B cell (primary cell): ENCODE results near the gene ITPR2. TPM values are rescaled to one million over a fixed set of nuclear protein-coding genes. Genes with fewer than 3 reads are reported as not detected.

Source experiments
- ATAC-seq: fragments of 200-7000 bp; cut with Tn5 transposase; one replicate; pipeline ENCODE4 v1.10.0; 2021; ENCODE audit warnings: low read depth, mild to moderate bottlenecking, moderate number of reproducible peaks, moderate library complexity
- CTCF ChIA-PET: fragments of 350-600 bp; sonication (Branson Sonifier 250); formaldehyde crosslinking; loops from one replicate; lab custom pipeline; 2021; ENCODE audit warnings: antibody characterized with exemption, inconsistent platforms; lab: Charles Lee
- POLR2A ChIA-PET: fragments of 350-600 bp; sonication (Branson Sonifier 250); formaldehyde crosslinking; loops from one replicate; lab custom pipeline; 2021; ENCODE audit warnings: antibody characterized with exemption; lab: Charles Lee
- DNase-seq: peaks from one replicate; pipeline ENCODE4 v3.0.0; 2013
- H2AFZ ChIP-seq: 2 replicates; pipeline ENCODE4 v1.6.1; 2012; ENCODE audit warnings: mild to moderate bottlenecking, low read depth, low read length; ENCODE audit not compliant: insufficient read depth, poor library complexity, severe bottlenecking
- H3K27ac ChIP-seq, 2 donors: 1 replicate in 1 of 2; 2 replicates in 1 of 2; pipeline ENCODE4 v1.5.1; 2012 to 2013; ENCODE audit warnings: low read length in 2 of 2, mild to moderate bottlenecking in 2 of 2, moderate library complexity in 1 of 2
- H3K27me3 ChIP-seq, 4 experiments: fragments of 200-600 bp in 1 of 4; sonication (generic) in 1 of 4; replicated peaks in 1 of 4; 1 replicate in 2 of 4; 2 replicates in 2 of 4; pipeline versions ENCODE4 v1.6.1 to v1.7.0; 2013 to 2016; ENCODE audit warnings: low read length in 3 of 4, mild to moderate bottlenecking in 2 of 4, mixed read lengths in 1 of 4, moderate library complexity in 1 of 4; ENCODE audit not compliant: insufficient read depth in 4 of 4, control insufficient read depth in 3 of 4; ENCODE audit errors: control extremely low read depth in 1 of 4
- H3K36me3 ChIP-seq, 2 experiments: replicated peaks in 1 of 2; 1 replicate in 1 of 2; 2 replicates in 1 of 2; pipeline versions ENCODE4 v1.6.1 to v1.7.1; 2013; ENCODE audit warnings: low read length in 1 of 2; ENCODE audit not compliant: insufficient read depth in 2 of 2, control insufficient read depth in 1 of 2; ENCODE audit errors: control extremely low read depth in 1 of 2, extremely low read depth in 1 of 2
- H3K4me1 ChIP-seq, 2 donors: fragments of 200-600 bp in 1 of 2; sonication (generic) in 1 of 2; 1 replicate in 1 of 2; 2 replicates in 1 of 2; pipeline versions ENCODE4 v1.5.1 to v1.6.1; 2013 to 2017; ENCODE audit warnings: low read length in 2 of 2; ENCODE audit not compliant: control insufficient read depth in 2 of 2, insufficient read depth in 2 of 2
- H3K4me2 ChIP-seq: replicated peaks from 2 replicates; pipeline ENCODE3; 2012; ENCODE audit warnings: mild to moderate bottlenecking, low read depth, low read length; ENCODE audit not compliant: poor library complexity, severe bottlenecking
- H3K4me3 ChIP-seq, 5 experiments: fragments of 200-600 bp in 1 of 5; sonication (generic) in 1 of 5; 1 replicate in 3 of 5; 2 replicates in 2 of 5; pipeline versions ENCODE4 v1.5.1 to v1.7.0; 2011 to 2016; ENCODE audit warnings: low read length in 4 of 5, mild to moderate bottlenecking in 4 of 5, low read depth in 2 of 5, control low read depth in 1 of 5, moderate library complexity in 1 of 5; ENCODE audit not compliant: insufficient read depth in 1 of 5; ENCODE audit errors: control extremely low read depth in 1 of 5, extremely low read depth in 1 of 5
- H3K79me2 ChIP-seq: fragments of 200-600 bp; sonication (generic); one replicate; pipeline ENCODE4 v1.6.0; 2016; ENCODE audit warnings: low read length; ENCODE audit not compliant: control insufficient read depth, insufficient read depth
- H3K9ac ChIP-seq: fragments of 200-600 bp; sonication (generic); 2 replicates; pipeline ENCODE4 v1.6.1; 2017; ENCODE audit warnings: mild to moderate bottlenecking, low read length, moderate library complexity
- H3K9me3 ChIP-seq, 3 donors: one replicate each; pipeline versions ENCODE4 v1.6.1 to v1.7.1; 2013; ENCODE audit warnings: low read length in 2 of 3; ENCODE audit not compliant: control insufficient read depth in 2 of 3, insufficient read depth in 1 of 3; ENCODE audit errors: control extremely low read depth in 1 of 3
- H4K20me1 ChIP-seq: 2 replicates; pipeline ENCODE4 v1.6.0; 2012; ENCODE audit warnings: mild to moderate bottlenecking, low read length; ENCODE audit not compliant: insufficient read depth, control insufficient read depth, poor library complexity, severe bottlenecking
- H3K27ac Mint-ChIP-seq: one replicate; pipeline ENCODE4 v1.8.0; 2021; ENCODE audit warnings: mixed read lengths
- H3K27me3 Mint-ChIP-seq: one replicate; pipeline ENCODE4 v1.8.0; 2021; ENCODE audit warnings: mixed read lengths
- H3K4me1 Mint-ChIP-seq: one replicate; pipeline ENCODE4 v1.8.0; 2021; ENCODE audit warnings: mixed read lengths
- H3K4me3 Mint-ChIP-seq: one replicate; pipeline ENCODE4 v1.8.0; 2021; ENCODE audit warnings: mixed read lengths
- H3K9me3 Mint-ChIP-seq: one replicate; pipeline ENCODE4 v1.8.0; 2022; ENCODE audit warnings: mixed read lengths; ENCODE audit not compliant: insufficient read depth
- CTCF ChIP-seq: fragments of 200-600 bp; IDR thresholded peaks from one replicate; pipeline ENCODE4 v1.8.0; 2022; ENCODE audit warnings: antibody characterized with exemption, mild to moderate bottlenecking
- EZH2 ChIP-seq: IDR thresholded peaks from 2 replicates; pipeline ENCODE4 v1.6.1; 2012; ENCODE audit warnings: borderline replicate concordance, low read depth, mild to moderate bottlenecking, moderate library complexity, low read length; ENCODE audit not compliant: insufficient read depth, poor library complexity, severe bottlenecking
- WGBS: methylation state at CpG from one replicate; pipeline ENCODE4 v1.1.5; 2013; ENCODE audit warnings: missing lambda C conversion rate; ENCODE audit not compliant: insufficient coverage; 5-methylcytosine and 5-hydroxymethylcytosine counted together
- intact Hi-C: fragments of 100-400 bp; cut with micrococcal nuclease; formaldehyde crosslinking; loops from one replicate; pipeline ENCODE4 v1.10.0; 2022
- polyA plus RNA-seq: library from polyadenylated mRNA; depleted of rRNA; stranded (reverse); fragments of >200 nt; gene quantifications from 2 replicates; pipeline ENCODE4 v1.2.3, GENCODE V29; 2012
- total RNA-seq, 2 donors: library from RNA; stranded (reverse); fragments of 120-200 nt in 1 of 2; gene quantifications; 1 replicate in 1 of 2; 2 replicates in 1 of 2; pipeline versions ENCODE4 v1.2.3 to v1.2.4, GENCODE V29; 2013 to 2022

Gene ITPR2
- total and polyA plus RNA-seq, 2 donors (not counting 1 experiment from before 2014, with no cell fraction given) = 4.3 to 113 TPM

GRCh38 chr12:26360062-26360461 lies 472.9 kb downstream of the ITPR2 start:
- Mint-ChIP-seq H3K4me3 (no peak overlapping the region), H3K4me1 (no peaks in the 10 kb centered on the region), H3K27ac (no peak overlapping the region), H3K27me3 (no peaks in the 10 kb centered on the region), H3K9me3 (no peaks in the 10 kb centered on the region)
- Histone ChIP-seq H3K9me3 (no peaks in the 10 kb centered on the region), H2AFZ (no peak overlapping the region), H3K79me2 (no peaks in the 10 kb centered on the region), H3K4me3 (no peak overlapping the region), H3K27me3 (no peaks in the 10 kb centered on the region), H3K4me1 (no peaks in the 10 kb centered on the region), H3K4me2 (no peak overlapping the region), H3K27ac (no peak overlapping the region), H4K20me1 (no peaks in the 10 kb centered on the region), H3K36me3 (no peaks in the 10 kb centered on the region), H3K9ac (no peak overlapping the region)
- DNase-seq = no peak
- ChIA-PET CTCF (no interaction called here), POLR2A (no interaction called here)
- 89% methylated on average over 9 of the region's 10 CpGs for WGBS
- no peak for ATAC-seq
- TF ChIP-seq CTCF (no peak), EZH2 (no peak)
- intact Hi-C loops = no loop called here

GRCh38 chr12:26359576-26359975 lies 473.4 kb downstream of the ITPR2 start:
- DNase-seq (no peak), ATAC-seq (no peak)
- Histone ChIP-seq H2AFZ (no peak overlapping the region), H3K4me2 (no peak overlapping the region), H3K79me2 (no peaks in the 10 kb centered on the region), H4K20me1 (no peaks in the 10 kb centered on the region), H3K9me3 (no peaks in the 10 kb centered on the region), H3K36me3 (no peaks in the 10 kb centered on the region), H3K4me1 (no peaks in the 10 kb centered on the region), H3K9ac (no peak overlapping the region), H3K27ac (no peak overlapping the region), H3K4me3 (no peak overlapping the region), H3K27me3 (no peaks in the 10 kb centered on the region)
- intact Hi-C loops = no loop called here
- ChIA-PET CTCF (no interaction called here), POLR2A (no interaction called here)
- no peak for TF ChIP-seq CTCF
- TF ChIP-seq EZH2 = no peak
- H3K27me3 Mint-ChIP-seq = no peaks in the 10 kb centered on the region
- WGBS = 100% methylated on average over 1 of the region's 5 CpGs
- H3K4me3 Mint-ChIP-seq = no peak overlapping the region
- no peaks in the 10 kb centered on the region for H3K4me1 Mint-ChIP-seq
- no peak overlapping the region for H3K27ac Mint-ChIP-seq
- no peaks in the 10 kb centered on the region for H3K9me3 Mint-ChIP-seq
